Stomach (tissue), 4 donors: ENCODE measurements around the gene DOCK2.

Source experiments
- EP300 ChIP-seq: sonication (generic); formaldehyde crosslinking; IDR thresholded peaks from one replicate; pipeline ENCODE4 v1.6.1; 2017; ENCODE audit warnings: antibody characterized with exemption
- POLR2A ChIP-seq, 4 donors: fragments of 450-650 bp; IDR thresholded peaks; one replicate each; pipeline ENCODE4 v1.6.1; 2016; ENCODE audit warnings: antibody characterized with exemption in 4 of 4, control low read depth in 2 of 4, mild to moderate bottlenecking in 1 of 4, moderate library complexity in 1 of 4
- POLR2AphosphoS5 ChIP-seq, 3 donors: sonication (generic); formaldehyde crosslinking; IDR thresholded peaks; one replicate each; pipeline ENCODE4 v1.6.1; 2016; ENCODE audit warnings: antibody characterized with exemption in 3 of 3
- TF ChIP-seq, protein P1 (sequence below), 7 experiments: fragments of 450-650 bp in 4 of 7; fragments of 200-600 bp in 3 of 7; sonication (generic) in 3 of 7; IDR thresholded peaks; one replicate each; pipeline ENCODE4 v1.5.1; 2016 to 2019; ENCODE audit warnings: antibody characterized with exemption in 7 of 7, control low read depth in 2 of 7, mild to moderate bottlenecking in 1 of 7

GRCh38 chr5:169760229-169760628 lies 123.2 kb downstream of the DOCK2 start:
- TF ChIP-seq POLR2A (IDR thresholded peaks at IDR 0.05) (no peak), EP300 (no peak), POLR2AphosphoS5 (IDR thresholded peaks at IDR 0.05) (no peak)
- TF ChIP-seq, protein P1, sequence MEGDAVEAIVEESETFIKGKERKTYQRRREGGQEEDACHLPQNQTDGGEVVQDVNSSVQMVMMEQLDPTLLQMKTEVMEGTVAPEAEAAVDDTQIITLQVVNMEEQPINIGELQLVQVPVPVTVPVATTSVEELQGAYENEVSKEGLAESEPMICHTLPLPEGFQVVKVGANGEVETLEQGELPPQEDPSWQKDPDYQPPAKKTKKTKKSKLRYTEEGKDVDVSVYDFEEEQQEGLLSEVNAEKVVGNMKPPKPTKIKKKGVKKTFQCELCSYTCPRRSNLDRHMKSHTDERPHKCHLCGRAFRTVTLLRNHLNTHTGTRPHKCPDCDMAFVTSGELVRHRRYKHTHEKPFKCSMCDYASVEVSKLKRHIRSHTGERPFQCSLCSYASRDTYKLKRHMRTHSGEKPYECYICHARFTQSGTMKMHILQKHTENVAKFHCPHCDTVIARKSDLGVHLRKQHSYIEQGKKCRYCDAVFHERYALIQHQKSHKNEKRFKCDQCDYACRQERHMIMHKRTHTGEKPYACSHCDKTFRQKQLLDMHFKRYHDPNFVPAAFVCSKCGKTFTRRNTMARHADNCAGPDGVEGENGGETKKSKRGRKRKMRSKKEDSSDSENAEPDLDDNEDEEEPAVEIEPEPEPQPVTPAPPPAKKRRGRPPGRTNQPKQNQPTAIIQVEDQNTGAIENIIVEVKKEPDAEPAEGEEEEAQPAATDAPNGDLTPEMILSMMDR (IDR thresholded peaks at IDR 0.05): no peak
